ENCODE measurements around the gene FNDC3B. TPM values are rescaled to one million over a fixed set of nuclear protein-coding genes. Genes with fewer than 3 reads are reported as not detected.

Gene FNDC3B
- total and polyA plus RNA-seq, 9 of the 15 experiments (the other 6 are each of a cell fraction or from before 2014, with no cell fraction given), result 7.0 to 35.8 (median 16.2) TPM

- TF ChIP-seq CHD7 (IDR thresholded peaks at IDR 0.05; ENCODE audit: low read depth, low read length), result no peak
- TF ChIP-seq IRF9 (tag; IDR thresholded peaks at IDR 0.05), result no peak
- no peak for TF ChIP-seq ZNF57 (CRISPR knock-in tag; IDR thresholded peaks at IDR 0.05)
- TF ChIP-seq CEBPG (CRISPR knock-in tag; IDR thresholded peaks at IDR 0.05), result no peak
- TF ChIP-seq CEBPG (tag; conservative IDR thresholded peaks at IDR 0.05 in 1 of 2, IDR thresholded peaks at IDR 0.05 in 1 of 2), result no peak
- peak; percentile 41 for TF ChIP-seq MEIS2 (IDR thresholded peaks at IDR 0.05; ENCODE audit: partially characterized antibody)
- no peak for TF ChIP-seq ZNF124 (CRISPR knock-in tag; IDR thresholded peaks at IDR 0.05)
- TF ChIP-seq C11orf30 (IDR thresholded peaks at IDR 0.05; ENCODE audit: low read depth), result no peak
- TF ChIP-seq ZBTB43 (CRISPR knock-in tag; IDR thresholded peaks at IDR 0.05), result no peak
- TF ChIP-seq PBX2 (CRISPR knock-in tag; IDR thresholded peaks at IDR 0.05; ENCODE audit: low read depth), result no peak
- 0 out of 2 replicates have a peak, but pooled peaks have one; percentile 16 for TF ChIP-seq PBX2 (tag; conservative IDR thresholded peaks at IDR 0.05; ENCODE audit: low read depth)
These were observed 17.5 kb upstream of the FNDC3B start (continued) for GRCh38 chr3:172021859-172022258.
